Skeletal muscle satellite cell (primary cell): ENCODE data around the gene STXBP3. TPM values are rescaled to one million over a fixed set of nuclear protein-coding genes. Genes with fewer than 3 reads are reported as not detected.
"Not testable (repeated sequence)": the region's sequence is repeated elsewhere in the genome, so short reads cannot be mapped to it uniquely, and the experiment has no call there.

ENCODE experiments used
- H3K27me3 ChIP-seq: 2 replicates; pipeline ENCODE4 v1.7.0; 2013; ENCODE audit warnings: low read length; ENCODE audit not compliant: control insufficient read depth, insufficient read depth
- H3K36me3 ChIP-seq: 2 replicates; pipeline ENCODE4 v1.7.0; 2013; ENCODE audit warnings: mild to moderate bottlenecking, control low read depth, low read length; ENCODE audit not compliant: insufficient read depth
- H3K4me1 ChIP-seq: 2 replicates; pipeline ENCODE4 v1.7.0; 2013; ENCODE audit warnings: low read length; ENCODE audit not compliant: control insufficient read depth, insufficient read depth
- H3K4me2 ChIP-seq: 2 replicates; pipeline ENCODE4 v1.7.0; 2013; ENCODE audit warnings: mild to moderate bottlenecking, low read length
- H3K4me3 ChIP-seq: 2 replicates; pipeline ENCODE4 v1.7.0; 2013; ENCODE audit warnings: low read length
- H3K9ac ChIP-seq: 2 replicates; pipeline ENCODE4 v1.7.0; 2013; ENCODE audit warnings: mild to moderate bottlenecking, low read depth, low read length, moderate library complexity
- H3K9me3 ChIP-seq: replicated peaks from 2 replicates; pipeline ENCODE4 v1.7.0; 2013; ENCODE audit warnings: mild to moderate bottlenecking, control low read depth, low read length
- total RNA-seq: library from RNA; depleted of rRNA; stranded (reverse); fragments of >200 nt; gene quantifications from 2 replicates; pipeline ENCODE4 v1.2.3, GENCODE V29; 2012; rRNA removed

STXBP3 gene, protein sequence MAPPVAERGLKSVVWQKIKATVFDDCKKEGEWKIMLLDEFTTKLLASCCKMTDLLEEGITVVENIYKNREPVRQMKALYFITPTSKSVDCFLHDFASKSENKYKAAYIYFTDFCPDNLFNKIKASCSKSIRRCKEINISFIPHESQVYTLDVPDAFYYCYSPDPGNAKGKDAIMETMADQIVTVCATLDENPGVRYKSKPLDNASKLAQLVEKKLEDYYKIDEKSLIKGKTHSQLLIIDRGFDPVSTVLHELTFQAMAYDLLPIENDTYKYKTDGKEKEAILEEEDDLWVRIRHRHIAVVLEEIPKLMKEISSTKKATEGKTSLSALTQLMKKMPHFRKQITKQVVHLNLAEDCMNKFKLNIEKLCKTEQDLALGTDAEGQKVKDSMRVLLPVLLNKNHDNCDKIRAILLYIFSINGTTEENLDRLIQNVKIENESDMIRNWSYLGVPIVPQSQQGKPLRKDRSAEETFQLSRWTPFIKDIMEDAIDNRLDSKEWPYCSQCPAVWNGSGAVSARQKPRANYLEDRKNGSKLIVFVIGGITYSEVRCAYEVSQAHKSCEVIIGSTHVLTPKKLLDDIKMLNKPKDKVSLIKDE
- total RNA-seq, result 40.1 and 65.3 TPM in 2 replicates

DNA sequence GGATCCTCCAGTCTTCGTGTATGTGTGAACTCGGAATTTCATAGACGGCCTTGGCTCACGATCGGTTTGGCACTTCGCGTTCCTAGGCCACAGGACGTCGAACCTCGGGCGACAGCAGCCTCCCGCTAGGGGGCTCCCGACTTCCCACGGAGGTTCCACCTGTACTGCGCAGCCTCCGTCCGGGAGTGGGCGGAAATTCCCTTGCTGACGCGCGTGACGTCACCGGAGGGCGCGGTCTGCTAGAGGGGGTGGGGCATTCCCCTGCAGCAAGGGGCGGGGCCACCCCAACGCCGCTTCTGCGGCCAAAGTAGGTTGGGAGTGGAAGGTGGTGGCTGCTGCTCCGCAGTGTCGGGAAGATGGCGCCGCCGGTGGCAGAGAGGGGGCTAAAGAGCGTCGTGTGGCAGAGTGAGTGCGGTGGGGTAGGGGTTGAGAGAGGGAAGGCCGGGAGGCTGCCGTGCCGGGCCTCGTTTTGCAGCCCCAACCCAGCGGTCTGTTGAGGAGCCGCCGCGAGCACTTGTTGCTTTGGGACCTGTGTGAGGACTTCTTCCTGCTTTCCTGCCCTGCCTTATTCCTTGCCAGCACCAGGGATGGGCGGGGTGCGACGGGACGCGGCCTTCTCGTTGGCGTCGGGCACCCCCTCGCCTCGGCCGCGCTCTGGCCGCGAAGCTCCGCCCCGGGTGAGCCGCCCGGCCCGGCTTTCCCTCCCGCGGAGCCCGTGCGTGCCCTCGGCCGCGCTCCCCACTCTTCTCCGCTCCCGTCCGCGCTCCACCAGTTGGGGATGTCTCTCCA lies at the start of gene STXBP3:
Gene STXBP3, plus strand, starts transcription at position 293 of the 789 bp plus-strand sequence. Its CDS starts 64 bp downstream, at position 357.
- no peaks in the 10 kb centered on the region for H3K9me3 ChIP-seq
- peak within 1 kb of the TSS; percentile 96 for H3K9ac ChIP-seq
- H3K4me3 ChIP-seq, result peak within 1 kb of the TSS; percentile 87
- peaks cover 3% of the 10 kb centered on the region for H3K4me1 ChIP-seq
- H3K36me3 ChIP-seq, result peaks cover 3% of the 10 kb centered on the region
- H3K27me3 ChIP-seq, result peaks cover 8% of the 10 kb centered on the region
- peak within 1 kb of the TSS; percentile 81 for H3K4me2 ChIP-seq

DNA sequence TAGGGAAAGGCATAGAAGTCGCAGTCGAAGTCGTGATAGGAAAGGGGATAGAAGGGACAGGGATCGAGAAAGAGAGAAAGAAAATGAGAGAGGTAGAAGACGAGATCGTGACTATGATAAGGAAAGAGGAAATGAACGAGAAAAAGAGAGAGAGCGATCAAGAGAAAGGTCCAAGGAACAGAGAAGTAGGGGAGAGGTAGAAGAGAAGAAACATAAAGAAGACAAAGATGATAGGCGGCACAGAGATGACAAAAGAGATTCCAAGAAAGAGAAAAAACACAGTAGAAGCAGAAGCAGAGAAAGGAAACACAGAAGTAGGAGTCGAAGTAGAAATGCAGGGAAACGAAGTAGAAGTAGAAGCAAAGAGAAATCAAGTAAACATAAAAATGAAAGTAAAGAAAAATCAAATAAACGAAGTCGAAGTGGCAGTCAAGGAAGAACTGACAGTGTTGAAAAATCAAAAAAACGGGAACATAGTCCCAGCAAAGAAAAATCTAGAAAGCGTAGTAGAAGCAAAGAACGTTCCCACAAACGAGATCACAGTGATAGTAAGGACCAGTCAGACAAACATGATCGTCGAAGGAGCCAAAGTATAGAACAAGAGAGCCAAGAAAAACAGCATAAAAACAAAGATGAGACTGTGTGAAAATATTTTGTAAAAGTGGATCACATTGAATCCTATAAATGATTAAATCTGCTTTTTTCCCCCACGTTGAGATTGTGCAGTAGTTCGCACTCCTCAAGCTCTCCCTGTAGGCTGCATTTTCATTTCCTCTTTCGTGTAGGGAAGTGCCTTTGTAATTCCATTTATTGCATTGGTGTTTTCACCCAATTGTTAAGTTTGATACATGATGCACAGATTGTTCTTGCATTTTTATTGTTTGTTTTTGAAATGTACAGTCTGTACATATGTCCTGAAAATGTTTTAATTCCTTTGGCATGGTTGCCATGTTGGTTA lies 46.8 kb upstream of the STXBP3 start:
- Histone ChIP-seq H3K36me3 (peaks cover 71% of the 10 kb centered on the region), H3K4me3 (no peak overlapping the region), H3K9me3 (no peaks in the 10 kb centered on the region), H3K27me3 (no peaks in the 10 kb centered on the region), H3K4me1 (peaks cover 19% of the 10 kb centered on the region), H3K4me2 (no peak overlapping the region), H3K9ac (no peak overlapping the region)

DNA sequence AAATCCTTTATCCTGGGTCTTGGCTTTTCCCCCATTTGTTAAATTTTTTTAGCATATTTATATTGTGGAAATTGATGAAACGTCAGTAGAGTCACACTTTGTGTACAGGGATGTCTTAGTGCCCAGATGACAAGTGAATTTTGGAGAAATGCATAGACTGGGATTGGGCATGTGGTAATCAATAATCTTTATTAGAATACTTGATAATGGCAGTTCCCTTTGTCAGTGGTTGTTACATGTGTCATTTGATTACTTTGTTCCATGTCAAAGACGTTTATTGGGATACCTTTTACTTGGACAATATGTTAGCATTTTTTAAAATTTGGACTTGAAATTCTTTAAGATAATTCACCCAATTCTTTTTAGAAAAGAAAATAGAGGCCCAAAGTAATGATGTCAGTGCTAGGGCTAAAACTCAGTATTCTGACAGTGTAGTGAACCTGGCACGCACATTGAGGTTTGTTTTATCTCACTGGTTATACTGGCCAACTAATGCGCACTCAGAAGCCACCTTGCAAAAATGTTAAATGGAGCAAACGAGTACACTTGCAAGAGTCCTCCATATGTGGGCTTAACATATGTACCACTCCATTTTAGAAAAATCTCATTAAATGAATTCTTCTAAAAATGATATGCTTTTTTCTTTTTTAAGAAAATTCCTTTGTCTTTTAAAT lies 45.2 kb upstream of the STXBP3 start:
- H3K4me3 ChIP-seq, result no peak overlapping the region
- H3K4me1 ChIP-seq, result peaks cover 23% of the 10 kb centered on the region
- no peak overlapping the region for H3K9ac ChIP-seq
- no peaks in the 10 kb centered on the region for H3K9me3 ChIP-seq
- H3K27me3 ChIP-seq, result no peaks in the 10 kb centered on the region
- peaks cover 60% of the 10 kb centered on the region for H3K36me3 ChIP-seq
- H3K4me2 ChIP-seq, result no peak overlapping the region

DNA sequence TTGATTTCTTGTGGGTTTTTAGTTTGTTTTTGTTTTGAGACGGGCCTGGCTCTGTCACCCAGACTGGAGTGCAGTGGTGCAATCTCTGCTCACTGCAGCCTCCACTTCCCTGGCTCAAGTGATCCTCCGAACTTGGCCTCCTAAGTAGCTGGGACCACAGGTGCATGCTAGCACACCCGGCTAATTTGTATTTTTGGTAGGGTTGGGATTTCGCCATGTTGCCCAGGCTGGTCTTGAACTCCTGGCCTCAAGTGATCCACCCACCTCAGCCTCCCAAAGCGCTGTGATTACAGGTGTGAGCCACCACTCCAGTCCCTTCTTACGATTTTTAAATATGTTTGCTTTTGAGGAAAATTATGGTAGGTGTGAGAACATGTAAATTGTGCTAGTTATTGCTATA lies 44.4 kb upstream of the STXBP3 start:
- peaks cover 53% of the 10 kb centered on the region for H3K36me3 ChIP-seq
- H3K9me3 ChIP-seq, H3K27me3 ChIP-seq, H3K4me3 ChIP-seq, H3K4me2 ChIP-seq, H3K9ac ChIP-seq: not testable (repeated sequence)
- H3K4me1 ChIP-seq, result peaks cover 23% of the 10 kb centered on the region

DNA sequence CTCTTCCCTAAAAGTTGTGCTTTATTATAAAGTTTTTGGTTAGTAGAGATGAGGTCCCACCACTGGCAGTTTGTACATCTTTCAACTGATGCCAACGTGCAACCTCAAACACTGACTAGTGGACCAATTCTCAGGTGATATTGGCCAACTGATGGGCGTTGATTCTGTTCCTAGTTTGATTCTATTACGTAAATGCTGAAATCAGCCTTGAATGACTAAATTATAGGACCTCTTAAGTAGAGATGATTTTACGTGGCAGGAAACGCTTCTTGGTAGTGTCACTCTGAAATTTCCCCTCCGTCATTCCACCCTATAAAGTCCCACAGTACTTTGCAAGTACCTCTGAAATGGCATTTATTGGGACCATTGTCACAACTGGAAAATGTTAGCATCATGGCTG lies 42.5 kb upstream of the STXBP3 start:
- Histone ChIP-seq H3K9ac (no peak overlapping the region), H3K27me3 (no peaks in the 10 kb centered on the region), H3K4me1 (peaks cover 23% of the 10 kb centered on the region), H3K4me3 (no peak overlapping the region), H3K9me3 (no peaks in the 10 kb centered on the region), H3K36me3 (peaks cover 35% of the 10 kb centered on the region), H3K4me2 (peak overlapping the region; percentile 44)

DNA sequence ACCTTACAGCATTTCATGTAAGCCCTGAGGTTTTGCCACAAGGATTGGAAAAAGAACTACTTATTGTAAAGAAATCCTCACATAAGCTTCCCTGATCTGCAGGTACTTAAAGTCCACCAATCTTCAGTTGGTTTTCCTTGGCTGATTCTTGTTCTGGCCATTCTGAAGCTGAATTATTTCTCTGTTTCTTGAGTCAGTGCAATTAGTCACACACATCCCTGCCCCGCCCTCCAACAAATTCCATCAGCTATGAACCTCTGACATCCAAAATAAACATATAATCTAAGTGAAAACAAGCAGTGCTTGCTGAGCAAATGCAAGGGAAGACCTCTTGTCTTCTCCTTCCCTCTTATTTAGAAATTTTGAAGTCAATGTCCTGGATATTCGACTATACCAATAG lies 42.0 kb upstream of the STXBP3 start:
- Histone ChIP-seq H3K27me3 (no peaks in the 10 kb centered on the region), H3K4me1 (peaks cover 23% of the 10 kb centered on the region), H3K9ac (no peak overlapping the region), H3K9me3 (no peaks in the 10 kb centered on the region), H3K36me3 (peaks cover 29% of the 10 kb centered on the region), H3K4me2 (peak overlapping the region; percentile 44), H3K4me3 (no peak overlapping the region)

DNA sequence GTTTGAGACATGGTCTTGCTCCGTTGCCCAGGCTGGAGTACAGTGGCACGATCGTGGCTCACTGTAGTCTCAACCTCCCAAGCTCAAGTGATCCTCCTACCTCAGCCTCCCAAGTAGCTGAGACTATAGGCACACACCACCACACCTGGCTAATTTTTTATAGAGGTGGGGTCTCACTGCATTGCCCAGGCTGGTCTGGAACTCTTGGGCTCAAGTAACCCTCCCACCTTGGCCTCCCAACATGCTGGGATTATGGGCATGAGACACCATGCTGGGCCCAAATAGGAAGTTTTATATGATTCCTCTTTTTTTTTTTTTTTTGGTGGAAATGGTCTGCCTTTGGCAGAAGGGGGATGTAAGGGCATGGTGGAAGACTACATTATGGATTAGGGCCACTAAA lies 39.8 kb upstream of the STXBP3 start:
- peaks cover 7% of the 10 kb centered on the region for H3K36me3 ChIP-seq
- no peaks in the 10 kb centered on the region for H3K9me3 ChIP-seq
- no peak overlapping the region for H3K9ac ChIP-seq
- peaks cover 23% of the 10 kb centered on the region for H3K4me1 ChIP-seq
- H3K27me3 ChIP-seq, result no peaks in the 10 kb centered on the region
- H3K4me3 ChIP-seq, result no peak overlapping the region
- no peak overlapping the region for H3K4me2 ChIP-seq

DNA sequence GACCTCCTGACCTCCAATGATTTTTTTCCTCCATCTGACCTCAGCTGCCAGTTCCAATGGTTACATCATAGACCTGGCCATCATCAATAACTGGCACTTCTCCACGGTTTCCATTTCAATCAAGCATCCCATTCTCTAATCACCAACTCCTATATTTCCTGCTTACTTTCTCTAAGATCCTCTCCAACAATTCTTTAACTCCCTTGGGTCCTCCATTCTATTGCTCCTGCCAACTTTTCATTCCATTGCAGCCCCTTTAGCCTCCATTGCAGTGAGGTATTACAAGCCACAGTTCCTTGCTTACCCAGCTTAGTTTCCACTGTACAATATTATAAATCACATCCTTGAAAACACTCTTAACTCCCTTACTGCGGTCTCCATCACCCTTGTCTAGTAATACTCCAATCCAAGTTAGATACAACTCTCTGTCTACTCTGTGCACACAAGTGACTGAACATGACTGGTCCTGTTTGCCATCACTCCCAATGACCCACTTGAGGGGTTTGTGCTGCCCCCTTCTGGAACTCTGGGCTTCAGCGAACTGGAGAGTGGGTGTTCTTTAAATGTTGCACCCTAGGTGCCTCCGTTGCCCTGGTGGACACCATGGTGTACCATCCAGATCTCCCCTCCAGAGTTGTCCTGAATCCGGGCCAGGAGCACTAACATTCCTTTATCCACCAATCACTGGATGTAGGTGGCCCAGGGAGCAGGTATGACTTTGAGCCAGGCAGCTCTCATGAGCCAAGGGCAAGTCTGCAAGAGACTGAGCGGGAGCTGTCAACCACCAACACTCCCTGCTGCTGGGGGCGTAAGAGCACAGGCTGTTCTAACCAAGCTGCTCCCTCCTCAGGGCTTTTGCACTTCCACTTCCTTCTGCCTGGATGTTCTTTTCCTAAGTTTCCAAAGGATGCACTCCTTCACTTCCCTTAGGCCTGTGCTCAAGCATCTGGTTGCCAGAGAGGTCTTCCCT lies 37.5 kb upstream of the STXBP3 start:
- Histone ChIP-seq H3K4me3 (no peak overlapping the region), H3K4me2 (no peak overlapping the region), H3K27me3 (no peaks in the 10 kb centered on the region), H3K9ac (no peak overlapping the region), H3K4me1 (peaks cover 15% of the 10 kb centered on the region), H3K9me3 (no peaks in the 10 kb centered on the region), H3K36me3 (no peaks in the 10 kb centered on the region)

DNA sequence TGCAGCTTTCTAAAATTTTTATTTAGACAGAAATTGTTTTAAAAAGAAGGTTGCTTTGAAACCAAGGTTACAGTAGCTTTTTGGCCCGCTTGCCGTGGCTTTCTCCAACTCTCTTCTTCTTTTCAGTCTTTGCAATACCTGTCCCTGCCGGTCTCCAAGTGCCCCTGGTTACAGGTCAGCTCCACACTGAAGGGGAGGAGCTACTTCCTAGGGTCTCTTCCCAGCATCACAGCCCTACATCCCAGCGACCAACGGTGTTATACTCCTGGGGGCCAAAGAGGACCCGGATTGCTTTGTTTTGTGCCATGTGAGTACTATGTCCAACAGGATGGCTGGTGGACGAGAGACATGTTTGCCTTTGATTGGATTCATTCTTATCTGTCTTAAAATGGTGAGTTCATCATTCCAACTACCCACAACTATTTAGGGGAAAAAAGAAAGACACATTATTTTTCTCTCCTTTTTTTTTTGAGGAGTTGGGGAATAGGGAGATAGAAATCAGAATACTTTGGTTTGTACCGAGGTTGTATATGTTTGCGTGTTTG lies 33.8 kb upstream of the STXBP3 start, which contains the start of gene FNDC7:
Gene FNDC7, plus strand, starts transcription at position 303 of the 545 bp plus-strand sequence. Its CDS starts 26 bp downstream, at position 329.
- Histone ChIP-seq H3K4me2 (no peak within 1 kb of the TSS), H3K27me3 (no peaks in the 10 kb centered on the region), H3K36me3 (no peaks in the 10 kb centered on the region), H3K4me1 (peaks cover 5% of the 10 kb centered on the region), H3K4me3 (no peak within 1 kb of the TSS), H3K9ac (no peak within 1 kb of the TSS), H3K9me3 (no peaks in the 10 kb centered on the region)
